GM19395 (cell line): ENCODE measurements around the gene ZDHHC7.

ENCODE experiments used
- ATAC-seq: cut with Tn5 transposase; IDR thresholded peaks from one replicate; pipeline ENCODE4 v1.9.1; 2021; ENCODE audit warnings: mild to moderate bottlenecking, moderate library complexity; ENCODE audit not compliant: unreplicated experiment

Gene ZDHHC7

GRCh38 chr16:84999857-85000480 is 11.4 kb downstream of the ZDHHC7 start:
- ATAC-seq, result no peak

GRCh38 chr16:84999200-84999599 is 12.1 kb downstream of the ZDHHC7 start:
- no peak for ATAC-seq

GRCh38 chr16:84996365-84996764 is 15.0 kb downstream of the ZDHHC7 start:
- no peak for ATAC-seq

- no peak for ATAC-seq
These were observed 15.7 kb downstream of the ZDHHC7 start for GRCh38 chr16:84995663-84996062.

- ATAC-seq, result no peak
These were observed 17.4 kb downstream of the ZDHHC7 start for GRCh38 chr16:84993926-84994325.

GRCh38 chr16:84992717-84993075 is 18.6 kb downstream of the ZDHHC7 start:
- no peak for ATAC-seq

- ATAC-seq, result no peak
These were observed 20.6 kb downstream of the ZDHHC7 start for GRCh38 chr16:84990782-84991181.

GRCh38 chr16:84989749-84990620 is 21.4 kb downstream of the ZDHHC7 start:
- no peak for ATAC-seq

GRCh38 chr16:84988328-84989080 is 22.8 kb downstream of the ZDHHC7 start:
- no peak for ATAC-seq

GRCh38 chr16:84986879-84987278 is 24.5 kb downstream of the ZDHHC7 start:
- ATAC-seq, result no peak

- ATAC-seq, result no peak
These were observed 25.2 kb downstream of the ZDHHC7 start for GRCh38 chr16:84986102-84986501.

- ATAC-seq, result no peak
These were observed 26.0 kb downstream of the ZDHHC7 start for GRCh38 chr16:84985079-84986065.

- ATAC-seq, result no peak
These were observed 28.9 kb downstream of the ZDHHC7 start for GRCh38 chr16:84982434-84982833.

GRCh38 chr16:84979516-84979915 is 31.8 kb downstream of the ZDHHC7 start:
- no peak for ATAC-seq

GRCh38 chr16:84976644-84977400 is 34.5 kb downstream of the ZDHHC7 start:
- no peak for ATAC-seq

GRCh38 chr16:84975522-84975921 is 35.8 kb downstream of the ZDHHC7 start:
- no peak for ATAC-seq

GRCh38 chr16:84975066-84975465 is 36.3 kb downstream of the ZDHHC7 start:
- no peak for ATAC-seq

GRCh38 chr16:84973776-84974523 is 37.4 kb downstream of the ZDHHC7 start:
- no peak for ATAC-seq

- no peak for ATAC-seq
These were observed 38.1 kb downstream of the ZDHHC7 start for GRCh38 chr16:84973236-84973635.
